IMR-90 (cell line): ENCODE data around the gene TMPRSS6. TPM values are rescaled to one million over a fixed set of nuclear protein-coding genes. Genes with fewer than 3 reads are reported as not detected.

Experiments
- ATAC-seq: fragments of 200-7000 bp; cut with Tn5 transposase; 2 replicates; pipeline ENCODE4 v1.9.1; 2020; ENCODE audit warnings: low read depth, mild to moderate bottlenecking, moderate library complexity
- BruUV-seq: library from RNA; stranded (reverse); fragments of 400-500 nt; replicated peaks from 2 replicates; lab custom pipeline; 2021; lab: Mats Ljungman, UMichigan
- CTCF ChIA-PET: fragments of 300-600 bp; formaldehyde crosslinking; extraction: SDS; loops from one replicate; lab custom pipeline; 2021; ENCODE audit warnings: antibody characterized with exemption; lab: Yijun Ruan, JAX
- POLR2A ChIA-PET: fragments of 300-600 bp; sonication (Branson Sonifier 250); formaldehyde crosslinking; loops from one replicate; lab custom pipeline; 2022; ENCODE audit warnings: antibody characterized with exemption; ENCODE audit not compliant: unreplicated experiment; lab: Charles Lee
- DNase-seq: peaks from one replicate; pipeline ENCODE4 v3.0.0; 2013
- H2AFZ ChIP-seq: replicated peaks from 2 replicates; pipeline ENCODE3; 2013; ENCODE audit warnings: low read length, mild to moderate bottlenecking; ENCODE audit not compliant: poor library complexity
- H2AK5ac ChIP-seq: 2 replicates; pipeline ENCODE4 v1.6.1; 2013; ENCODE audit warnings: low read depth, low read length, inconsistent platforms
- H2AK9ac ChIP-seq: replicated peaks from 2 replicates; pipeline ENCODE3; 2013; ENCODE audit warnings: mild to moderate bottlenecking, low read depth, low read length, moderate library complexity; ENCODE audit not compliant: poor library complexity
- H2BK120ac ChIP-seq: 2 replicates; pipeline ENCODE4 v1.6.1; 2013; ENCODE audit warnings: low read depth, low read length, inconsistent platforms
- H2BK15ac ChIP-seq: 3 replicates; pipeline ENCODE4 v1.6.1; 2013; ENCODE audit warnings: low read depth, low read length, inconsistent platforms
- H2BK20ac ChIP-seq: 2 replicates; pipeline ENCODE4 v1.6.1; 2013; ENCODE audit warnings: low read depth, mild to moderate bottlenecking, inconsistent platforms, low read length, moderate library complexity
- H2BK5ac ChIP-seq: 2 replicates; pipeline ENCODE4 v1.6.1; 2013; ENCODE audit warnings: mild to moderate bottlenecking, low read depth, low read length, inconsistent platforms; ENCODE audit not compliant: poor library complexity, severe bottlenecking
- H3K14ac ChIP-seq: replicated peaks from 2 replicates; pipeline ENCODE4 v1.6.1; 2013; ENCODE audit warnings: low read depth, low read length, inconsistent platforms
- H3K18ac ChIP-seq: 2 replicates; pipeline ENCODE4 v1.6.1; 2013; ENCODE audit warnings: low read depth, low read length, control low read depth
- H3K23ac ChIP-seq: 2 replicates; pipeline ENCODE4 v1.6.1; 2013; ENCODE audit warnings: low read depth, low read length, inconsistent platforms
- H3K27ac ChIP-seq: 2 replicates; pipeline ENCODE4 v1.5.1; 2013; ENCODE audit warnings: mild to moderate bottlenecking, control low read depth, low read length; ENCODE audit not compliant: insufficient read depth
- H3K27me3 ChIP-seq: 2 replicates; pipeline ENCODE4 v1.6.1; 2013; ENCODE audit warnings: low read length; ENCODE audit not compliant: control insufficient read depth, insufficient read depth
- H3K36me3 ChIP-seq: 2 replicates; pipeline ENCODE4 v1.6.1; 2013; ENCODE audit warnings: low read length, mixed read lengths; ENCODE audit not compliant: control insufficient read depth, insufficient read depth
- H3K4ac ChIP-seq: 2 replicates; pipeline ENCODE4 v1.6.1; 2013; ENCODE audit warnings: low read depth, low read length, inconsistent platforms
- H3K4me1 ChIP-seq: 2 replicates; pipeline ENCODE4 v1.6.1; 2013; ENCODE audit warnings: low read length, mixed read lengths; ENCODE audit not compliant: control insufficient read depth, insufficient read depth
- H3K4me2 ChIP-seq: 2 replicates; pipeline ENCODE4 v1.6.1; 2013; ENCODE audit warnings: low read depth, mild to moderate bottlenecking, control low read depth, low read length, moderate library complexity
- H3K4me3 ChIP-seq: 2 replicates; pipeline ENCODE4 v1.5.1; 2013; ENCODE audit warnings: low read depth, mild to moderate bottlenecking, control low read depth, low read length, moderate library complexity; ENCODE audit not compliant: insufficient read depth
- H3K56ac ChIP-seq: 2 replicates; pipeline ENCODE4 v1.6.1; 2013; ENCODE audit warnings: low read length, inconsistent platforms; ENCODE audit not compliant: insufficient read depth; ENCODE audit errors: extremely low read depth
- H3K79me1 ChIP-seq, 2 experiments: 2 replicates each; pipeline ENCODE4 v1.6.1; 2013; ENCODE audit warnings: low read length in 2 of 2, inconsistent platforms in 1 of 2, low read depth in 1 of 2
- H3K9ac ChIP-seq: 2 replicates; pipeline ENCODE4 v1.6.1; 2013; ENCODE audit warnings: low read depth, low read length, control low read depth
- H3K9me1 ChIP-seq: 2 replicates; pipeline ENCODE4 v1.6.1; 2013; ENCODE audit warnings: low read length, inconsistent platforms; ENCODE audit not compliant: insufficient read depth
- H3K9me3 ChIP-seq: 2 replicates; pipeline ENCODE4 v1.6.1; 2013; ENCODE audit warnings: low read length; ENCODE audit not compliant: control insufficient read depth, insufficient read depth
- H4K20me1 ChIP-seq: 2 replicates; pipeline ENCODE4 v1.6.1; 2013; ENCODE audit warnings: low read length, inconsistent platforms; ENCODE audit not compliant: insufficient read depth
- H4K5ac ChIP-seq: 2 replicates; pipeline ENCODE4 v1.6.1; 2013; ENCODE audit warnings: mild to moderate bottlenecking, low read depth, low read length, control low read depth
- H4K8ac ChIP-seq, 2 experiments: 2 replicates each; pipeline ENCODE4 v1.6.1; 2013; ENCODE audit warnings: low read depth in 2 of 2, low read length in 2 of 2, control low read depth in 1 of 2, inconsistent platforms in 1 of 2
- H4K91ac ChIP-seq: 2 replicates; pipeline ENCODE4 v1.6.1; 2013; ENCODE audit warnings: low read depth, low read length, inconsistent platforms; ENCODE audit not compliant: insufficient read depth
- FOS ChIP-seq: fragments of 150-350 bp; IDR thresholded peaks from 2 replicates; pipeline ENCODE4 v1.6.1; 2016; ENCODE audit warnings: low read depth, low read length
- MAFK ChIP-seq: IDR thresholded peaks from 2 replicates; pipeline ENCODE4 v1.6.1; 2012; ENCODE audit warnings: low read depth, low read length, improper control_type of control experiment
- SMC3 ChIP-seq: fragments of 150-350 bp; IDR thresholded peaks from 2 replicates; pipeline ENCODE4 v1.6.1; 2016; ENCODE audit warnings: low read depth, mild to moderate bottlenecking, antibody characterized with exemption, low read length, moderate library complexity
- WGBS, 2 experiments: methylation state at CpG; one replicate each; pipeline versions ENCODE4 v1.1.5 to v1.1.7; 2013; ENCODE audit warnings: missing lambda C conversion rate in 2 of 2; ENCODE audit not compliant: insufficient read length in 1 of 2; ENCODE audit errors: extremely low coverage in 2 of 2; 5-methylcytosine and 5-hydroxymethylcytosine counted together
- dilution Hi-C: fragments of 300-500 bp; cut with HindIII; formaldehyde crosslinking; loops from one replicate; pipeline ENCODE4 v1.14.3; 2018; ENCODE audit warnings: low sequenced_read_pairs; ENCODE audit not compliant: unreplicated experiment
- in situ Hi-C: fragments of 300-500 bp; cut with MboI; formaldehyde crosslinking; loops from 3 replicates; pipeline ENCODE4 v1.14.3; 2019; ENCODE audit warnings: low sequenced_read_pairs, inconsistent platforms, mixed read lengths
- intact Hi-C: fragments of 100-400 bp; cut with micrococcal nuclease; formaldehyde crosslinking; loops from 2 replicates; pipeline ENCODE4 v1.10.0; 2022
- polyA plus RNA-seq, 3 experiments: library from polyadenylated mRNA; depleted of rRNA; stranded (reverse); fragments of >200 nt; gene quantifications; 2 replicates each; pipeline ENCODE4 v1.2.3, GENCODE V29; 2012; ENCODE audit warnings: low replicate concordance in 1 of 3
- total RNA-seq: library from RNA; depleted of rRNA; stranded (reverse); fragments of >200 nt; gene quantifications from 2 replicates; pipeline ENCODE4 v1.2.3, GENCODE V29; 2012
- TF ChIP-seq, protein P1 (sequence below): fragments of 150-350 bp; IDR thresholded peaks from 2 replicates; pipeline ENCODE4 v1.6.1; 2016; ENCODE audit warnings: low read depth, mild to moderate bottlenecking, low read length, moderate library complexity, borderline replicate concordance

The TMPRSS6 gene
- total and polyA plus RNA-seq, 2 of the 4 experiments (the other 2 are of a cell fraction): not detected

- H3K9me1 ChIP-seq: no peaks in the 10 kb centered on the region
- in situ Hi-C loops: no loop called here
- intact Hi-C loops: no loop called here
- no peak overlapping the region for H2BK20ac ChIP-seq
- no peak overlapping the region for H3K56ac ChIP-seq
- dilution Hi-C loops: no loop called here
- H3K23ac ChIP-seq: no peak overlapping the region
- H3K27me3 ChIP-seq: peaks cover 42% of the 10 kb centered on the region
- no peak overlapping the region for H3K9ac ChIP-seq
- no peak for ATAC-seq
- no TSS peak for BruUV-seq
- H2AFZ ChIP-seq: no peak overlapping the region
- H4K20me1 ChIP-seq: no peaks in the 10 kb centered on the region
- TF ChIP-seq FOS (no peak), MAFK (no peak), SMC3 (no peak)
- TF ChIP-seq, protein P1, sequence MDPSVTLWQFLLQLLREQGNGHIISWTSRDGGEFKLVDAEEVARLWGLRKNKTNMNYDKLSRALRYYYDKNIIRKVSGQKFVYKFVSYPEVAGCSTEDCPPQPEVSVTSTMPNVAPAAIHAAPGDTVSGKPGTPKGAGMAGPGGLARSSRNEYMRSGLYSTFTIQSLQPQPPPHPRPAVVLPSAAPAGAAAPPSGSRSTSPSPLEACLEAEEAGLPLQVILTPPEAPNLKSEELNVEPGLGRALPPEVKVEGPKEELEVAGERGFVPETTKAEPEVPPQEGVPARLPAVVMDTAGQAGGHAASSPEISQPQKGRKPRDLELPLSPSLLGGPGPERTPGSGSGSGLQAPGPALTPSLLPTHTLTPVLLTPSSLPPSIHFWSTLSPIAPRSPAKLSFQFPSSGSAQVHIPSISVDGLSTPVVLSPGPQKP: no peak
- DNase-seq: no peak
- H2AK9ac ChIP-seq: no peak overlapping the region
- H2AK5ac ChIP-seq: no peak overlapping the region
- H2BK15ac ChIP-seq: no peak overlapping the region
- H3K4me1 ChIP-seq: no peaks in the 10 kb centered on the region
- no peak overlapping the region for H3K4me2 ChIP-seq
- POLR2A ChIA-PET: no interaction called here
- no peak overlapping the region for H2BK120ac ChIP-seq
- H3K36me3 ChIP-seq: no peaks in the 10 kb centered on the region
- H3K79me1 ChIP-seq: no peaks in the 10 kb centered on the region
- no peak overlapping the region for H3K4ac ChIP-seq
- no peak overlapping the region for H3K4me3 ChIP-seq
- H3K14ac ChIP-seq: no peak overlapping the region
- no peak overlapping the region for H4K91ac ChIP-seq
- no peak overlapping the region for H3K18ac ChIP-seq
- WGBS, 2 experiments: 90% methylated on average over 2 of the region's 9 CpGs; no CpG with 5 or more reads in 1 of the 2 experiments
- H2BK5ac ChIP-seq: no peak overlapping the region
- H3K9me3 ChIP-seq: no peaks in the 10 kb centered on the region
- CTCF ChIA-PET: interaction anchor here (0.8 kb wide), 1 partner anchor 14 kb away, joined by 3 read pairs; no protein-coding TSS in a partner anchor
- H3K27ac ChIP-seq: no peak overlapping the region
- no peak overlapping the region for H4K8ac ChIP-seq
- no peak overlapping the region for H4K5ac ChIP-seq
These were observed 38.8 kb downstream of the TMPRSS6 start for GRCh38 chr22:37070744-37071143.
